22Rv1 (cell line): ENCODE data around the gene DPY19L2.
"Not testable (repeated sequence)": the region's sequence is repeated elsewhere in the genome, so short reads cannot be mapped to it uniquely, and the experiment has no call there.

Source experiments
- CTCF ChIP-seq: fragments of 450-650 bp; IDR thresholded peaks from 2 replicates; pipeline ENCODE4 v1.5.1; 2017; ENCODE audit warnings: mild to moderate bottlenecking
- ZFX ChIP-seq: fragments of 450-650 bp; IDR thresholded peaks from 2 replicates; pipeline ENCODE4 v1.6.1; 2017; ENCODE audit warnings: antibody characterized with exemption, borderline replicate concordance

DNA sequence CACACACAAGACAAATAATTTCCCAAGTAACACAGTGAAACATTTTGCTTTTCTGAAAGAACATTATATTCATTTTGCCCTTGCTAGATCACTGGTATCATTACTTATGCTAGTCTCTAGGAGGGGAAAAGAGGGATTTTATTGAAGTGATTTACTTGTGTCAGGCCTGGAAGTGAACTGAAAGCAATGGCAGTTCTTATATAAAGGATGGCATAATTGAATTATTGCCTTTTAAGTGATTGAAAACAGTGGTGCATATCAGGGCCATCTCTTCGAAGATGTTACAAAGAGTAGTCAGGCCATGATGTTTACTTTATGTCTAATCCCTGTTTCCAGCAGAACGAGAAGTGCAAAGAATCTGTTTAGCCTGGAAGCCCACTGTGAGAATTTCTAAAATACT lies 30.7 kb upstream of the DPY19L2 start:
- not testable (repeated sequence) for TF ChIP-seq CTCF, ZFX
